SK-N-MC (cell line): Measurements from ENCODE around the gene DCTN2.

Source experiments
- EZH2 ChIP-seq: fragments of 200-600 bp; sonication (generic); IDR thresholded peaks from one replicate; pipeline ENCODE4 v1.6.1; 2017; ENCODE audit warnings: antibody characterized with exemption
- POLR2AphosphoS5 ChIP-seq: IDR thresholded peaks from 2 replicates; pipeline ENCODE4 v1.6.1; 2012; ENCODE audit warnings: mild to moderate bottlenecking, low read depth, low read length, borderline replicate concordance

GRCh38 chr12:57592551-57593165 lies 45.7 kb upstream of the DCTN2 start:
- TF ChIP-seq EZH2 (no peak), POLR2AphosphoS5 (no peak)
